ENCODE data around the gene SOCS1. TPM values are rescaled to one million over a fixed set of nuclear protein-coding genes. Genes with fewer than 3 reads are reported as not detected.

The SOCS1 gene
- total RNA-seq, 1 donor from 2014 or later, result 2.8 TPM

DNA sequence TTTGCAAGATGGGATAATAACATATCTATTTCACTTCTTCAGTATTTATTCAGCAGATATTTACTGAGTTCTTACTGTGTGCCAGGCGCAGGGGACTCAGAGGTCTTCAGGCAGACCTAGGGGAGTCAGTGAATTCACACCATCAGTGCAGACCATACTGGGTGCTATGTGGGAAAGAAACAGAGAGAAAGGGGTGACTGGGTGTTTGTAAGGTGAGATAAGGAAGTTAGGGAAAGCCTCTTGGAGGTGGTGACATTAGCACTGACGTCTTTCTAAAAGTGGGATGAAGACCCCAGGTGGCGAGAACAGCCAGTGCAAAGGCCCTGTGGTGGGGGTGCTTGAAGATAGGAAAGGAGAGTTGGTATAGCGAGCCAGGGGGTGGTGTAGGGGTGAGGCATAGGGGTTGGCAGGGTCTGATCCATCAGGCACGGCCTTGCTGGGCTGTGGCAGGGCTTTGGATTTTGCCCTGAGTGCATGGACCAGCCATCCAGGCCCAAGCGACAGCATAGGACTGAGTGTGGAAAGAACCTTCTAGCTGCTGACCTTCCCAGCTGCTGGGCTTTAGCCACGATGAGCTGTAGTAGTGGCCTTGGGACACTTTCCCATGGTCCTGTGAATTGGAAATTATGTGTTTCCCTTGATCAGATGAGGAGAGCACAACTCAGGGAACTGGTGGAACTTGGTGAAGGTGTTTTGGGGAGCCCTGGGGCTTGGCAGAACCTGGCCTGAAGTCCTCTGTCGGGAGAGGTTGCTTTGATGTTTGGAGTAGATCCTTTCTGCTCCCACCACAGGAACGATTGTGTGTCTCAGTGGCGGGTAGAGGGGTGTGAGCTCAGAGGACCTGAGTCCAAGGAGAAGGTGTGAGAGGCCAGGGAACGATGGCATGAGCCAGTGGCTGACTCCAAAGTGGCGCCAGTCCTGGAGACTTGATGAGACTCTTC, 3.9 kb upstream of the SOCS1 start:
- ATAC-seq, result no peak

DNA sequence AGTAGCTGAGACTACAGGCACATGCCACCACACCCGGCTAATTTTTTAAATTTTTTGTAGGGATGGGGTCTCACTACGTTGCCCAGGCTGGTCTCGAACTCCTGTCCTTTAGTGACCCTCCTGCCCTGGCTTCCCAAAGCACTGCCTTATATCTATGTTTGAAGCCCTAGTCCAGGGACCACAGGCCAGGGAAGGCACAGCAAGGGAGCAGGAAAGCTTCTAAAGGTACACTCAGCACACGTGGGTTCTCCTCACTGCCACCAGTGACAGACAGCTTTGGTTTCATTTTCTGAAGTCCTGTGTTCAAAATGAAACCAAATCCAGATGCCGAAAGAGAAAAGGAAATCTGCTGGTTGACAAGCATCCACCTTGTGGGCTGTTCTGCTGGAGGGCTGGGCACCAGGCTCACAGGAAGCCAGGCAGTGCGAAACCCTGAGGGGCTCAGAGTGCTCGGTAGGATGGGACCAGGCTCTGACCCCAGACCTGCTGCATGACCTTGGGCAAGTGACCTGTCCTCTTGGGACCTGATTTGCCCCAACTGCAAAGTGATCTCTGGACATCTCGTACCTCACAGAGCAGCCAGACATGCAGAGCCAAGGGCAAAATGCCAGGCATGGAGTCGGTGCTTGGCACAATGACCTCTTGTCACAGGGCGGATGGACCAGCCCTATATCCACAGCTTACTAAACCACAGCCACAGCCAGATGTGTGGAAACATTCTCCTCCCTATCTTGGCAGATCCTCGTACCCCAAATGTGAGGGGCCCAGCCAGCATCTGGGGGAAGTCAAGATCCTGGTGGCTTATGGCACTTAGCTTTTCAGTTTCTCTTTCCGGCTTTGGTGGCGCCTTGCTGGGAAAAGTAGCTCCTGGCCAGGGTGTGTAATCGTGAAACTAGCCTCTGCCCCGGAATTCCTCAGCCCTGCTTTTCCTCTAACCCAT, 2.8 kb upstream of the SOCS1 start:
- ATAC-seq, result no peak

DNA sequence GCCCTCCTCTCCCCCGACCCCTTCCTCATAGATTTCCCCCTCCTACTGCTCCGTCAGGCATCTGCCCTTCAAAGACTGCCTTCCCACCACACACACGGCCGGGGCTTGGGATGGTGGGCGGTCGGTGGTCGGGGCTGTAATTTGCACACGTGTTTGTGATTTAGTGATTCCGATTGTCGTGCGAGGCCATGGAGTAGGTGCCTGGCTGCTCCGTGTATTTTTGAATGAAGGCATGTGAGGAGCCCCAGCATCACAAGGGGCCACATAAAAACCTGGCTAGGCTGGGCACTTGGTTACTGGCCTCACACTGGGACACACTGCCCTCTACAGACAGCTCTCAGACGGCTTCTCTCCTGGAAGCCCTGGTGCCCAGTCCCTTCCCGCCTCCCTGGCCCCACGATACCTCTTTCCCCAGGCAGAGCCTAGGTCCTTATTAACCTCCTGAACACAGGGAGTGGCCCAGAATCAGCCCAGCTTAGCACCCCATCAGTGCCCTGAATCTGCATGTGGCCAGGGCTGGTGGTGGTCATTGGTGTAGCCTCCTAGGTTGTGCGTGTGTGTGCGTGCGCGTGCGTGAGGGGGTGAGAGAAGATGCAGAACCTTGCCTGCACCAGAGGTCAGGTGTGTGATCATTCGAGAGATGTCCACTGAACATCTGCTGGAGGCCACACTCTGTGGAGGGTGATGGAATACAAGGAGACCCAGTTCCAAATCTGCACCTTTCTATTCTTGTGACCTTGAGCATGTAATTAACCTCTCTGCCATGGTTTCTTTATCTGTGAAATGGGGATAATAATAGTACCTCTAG, 1.3 kb upstream of the SOCS1 start:
- peak; percentile 58 for ATAC-seq

DNA sequence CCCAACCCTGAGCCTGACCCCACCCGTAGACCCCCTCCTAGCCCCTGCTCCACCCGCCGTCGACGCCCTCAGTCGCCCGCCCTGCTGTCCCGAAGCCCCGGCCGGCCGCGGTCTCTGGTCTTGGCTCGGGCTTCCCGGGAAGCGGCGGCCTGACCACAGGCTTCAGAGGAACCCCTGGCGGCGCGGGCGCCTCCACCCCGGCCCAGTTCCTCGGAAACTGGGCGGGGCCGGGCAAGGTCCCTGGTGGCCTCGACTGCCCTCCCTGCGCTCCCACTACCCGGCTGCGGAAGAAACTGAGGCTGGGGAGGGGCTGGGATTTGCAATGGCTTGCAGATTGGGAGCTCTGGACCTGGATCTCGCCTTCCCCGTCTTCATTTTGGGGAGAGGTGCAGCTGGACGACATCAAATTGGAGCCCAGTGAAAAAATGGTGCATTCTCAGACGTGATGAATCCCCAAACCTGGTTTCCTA, 692 bp upstream of the SOCS1 start:
- ATAC-seq, result peak; percentile 2

DNA sequence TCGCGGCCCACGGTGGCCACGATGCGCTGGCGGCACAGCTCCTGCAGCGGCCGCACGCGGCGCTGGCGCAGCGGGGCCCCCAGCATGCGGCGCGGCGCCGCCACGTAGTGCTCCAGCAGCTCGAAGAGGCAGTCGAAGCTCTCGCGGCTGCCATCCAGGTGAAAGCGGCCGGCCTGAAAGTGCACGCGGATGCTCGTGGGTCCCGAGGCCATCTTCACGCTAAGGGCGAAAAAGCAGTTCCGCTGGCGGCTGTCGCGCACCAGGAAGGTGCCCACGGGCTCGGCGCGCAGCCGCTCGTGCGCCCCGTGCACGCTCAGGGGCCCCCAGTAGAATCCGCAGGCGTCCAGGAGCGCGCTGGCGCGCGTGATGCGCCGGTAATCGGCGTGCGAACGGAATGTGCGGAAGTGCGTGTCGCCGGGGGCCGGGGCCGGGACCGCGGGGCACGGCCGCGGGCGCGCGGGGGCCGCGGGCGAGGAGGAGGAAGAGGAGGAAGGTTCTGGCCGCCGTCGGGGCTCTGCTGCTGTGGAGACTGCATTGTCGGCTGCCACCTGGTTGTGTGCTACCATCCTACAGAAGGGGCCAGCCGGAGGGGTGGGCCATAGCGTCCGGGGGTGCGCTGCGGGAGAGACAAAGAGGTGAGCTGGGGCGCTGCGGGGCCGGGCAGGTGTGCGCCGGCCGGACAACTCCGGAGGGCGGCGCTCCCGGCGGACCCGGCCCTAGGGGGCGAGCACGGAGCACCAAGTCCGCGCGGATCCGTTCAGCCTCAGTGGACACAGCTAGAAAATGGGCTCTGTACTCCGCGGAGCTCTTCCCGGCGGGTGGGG, 879 bp downstream of the SOCS1 start:
- peak; percentile 32 for ATAC-seq

DNA sequence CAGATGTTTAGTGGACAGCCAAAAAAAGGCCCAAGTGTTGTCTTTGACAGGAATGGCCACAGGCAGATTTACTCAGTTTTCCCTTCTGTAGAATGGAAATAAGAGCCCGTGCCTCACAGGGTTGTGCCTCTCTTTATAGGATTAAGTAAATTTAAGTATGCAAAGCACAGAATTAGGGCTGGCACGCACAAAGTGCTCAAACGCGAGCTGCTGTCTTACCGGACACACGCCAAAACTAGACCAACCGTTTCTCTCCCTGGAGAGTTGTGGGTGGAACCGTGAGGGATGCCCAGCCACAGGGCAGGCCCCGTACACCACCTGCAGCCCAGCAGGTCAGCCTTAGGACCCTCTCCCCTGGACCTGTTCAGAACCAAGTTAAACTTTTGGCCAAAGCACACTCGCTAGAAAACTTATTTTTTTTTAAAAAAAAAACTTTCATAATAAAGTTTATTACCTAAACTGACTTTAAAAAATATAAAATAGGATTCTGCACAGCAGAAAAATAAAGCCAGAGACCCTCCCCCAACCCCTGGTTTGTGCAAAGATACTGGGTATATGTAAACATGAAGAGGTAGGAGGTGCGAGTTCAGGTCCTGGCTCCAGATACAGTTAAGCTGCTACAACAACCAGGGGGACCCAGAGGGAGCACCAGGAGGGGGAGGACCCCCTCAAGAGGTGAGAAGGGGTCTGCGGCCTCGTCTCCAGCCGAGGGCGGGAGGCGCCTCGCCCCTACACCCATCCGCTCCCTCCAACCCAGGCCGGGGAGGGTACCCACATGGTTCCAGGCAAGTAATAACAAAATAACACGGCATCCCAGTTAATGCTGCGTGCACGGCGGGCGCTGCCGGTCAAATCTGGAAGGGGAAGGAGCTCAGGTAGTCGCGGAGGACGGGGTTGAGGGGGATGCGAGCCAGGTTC, 1.8 kb downstream of the SOCS1 start:
- no peak for ATAC-seq

DNA sequence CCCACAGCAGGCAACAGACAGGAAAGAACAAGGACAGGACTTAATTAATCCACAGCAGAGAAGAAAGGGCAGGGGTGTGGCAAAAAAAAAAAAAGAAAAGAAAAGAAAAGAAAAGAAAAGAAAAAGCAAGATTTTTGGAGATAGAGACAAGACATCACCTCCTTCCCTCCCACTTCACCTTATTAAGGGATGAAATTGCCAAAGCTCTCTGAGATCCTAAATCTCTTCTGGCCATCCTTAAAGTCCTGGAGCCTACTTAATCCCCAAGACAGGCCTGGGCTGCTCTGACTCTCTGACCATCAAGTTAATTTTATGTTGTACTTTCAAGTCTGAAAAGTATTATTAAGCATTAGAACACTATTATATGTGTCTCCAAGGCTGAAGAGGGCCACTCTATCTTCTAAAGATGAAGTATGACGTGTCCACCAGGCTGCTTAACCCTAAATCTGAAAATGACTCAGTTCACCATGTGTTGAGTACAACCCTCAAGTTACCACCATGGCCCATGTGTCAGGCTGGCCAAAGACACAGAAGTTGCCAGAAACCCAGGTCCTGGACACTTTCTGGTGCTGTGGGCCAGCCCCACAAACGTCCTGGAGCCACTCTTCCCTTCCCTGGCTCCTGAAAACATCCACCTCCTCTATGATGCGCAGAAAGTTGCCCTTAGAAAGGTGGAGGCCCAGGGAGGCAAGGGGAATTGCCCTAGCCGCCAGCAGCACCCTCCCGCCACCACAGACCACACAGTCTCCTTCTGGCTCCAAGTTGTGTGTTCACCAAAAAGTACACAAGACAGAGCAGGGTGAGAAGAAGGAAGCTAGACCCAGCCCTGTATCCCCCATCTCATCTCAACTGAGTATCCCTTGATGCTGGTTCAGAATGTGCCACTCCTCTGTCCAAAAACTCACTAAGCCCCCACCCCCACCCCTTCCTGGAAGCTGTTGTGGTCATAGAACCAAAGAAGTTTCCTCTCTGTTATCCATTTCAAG, 2.7 kb downstream of the SOCS1 start:
- ATAC-seq, result no peak

DNA sequence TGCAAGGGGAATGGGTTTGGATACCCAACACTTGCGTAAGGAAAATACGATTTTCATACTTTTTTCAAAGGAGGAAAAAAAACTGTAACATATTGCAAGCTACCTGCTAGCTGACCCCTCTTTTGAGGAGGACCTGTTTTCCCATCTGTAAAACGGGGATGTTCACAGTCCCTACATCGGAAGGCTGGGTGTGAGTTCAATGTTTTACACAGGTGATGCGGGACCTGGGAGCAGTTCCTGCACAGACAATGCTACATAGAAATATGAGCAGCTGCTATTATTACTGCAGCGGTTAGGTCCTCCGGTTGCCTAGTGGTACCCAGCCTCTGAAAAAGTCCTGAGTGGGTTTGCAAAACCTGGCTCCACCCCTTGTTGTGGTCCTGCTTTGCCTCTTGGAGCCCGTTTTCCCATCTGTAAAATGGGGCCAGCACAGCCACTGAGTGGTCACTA, 3.5 kb downstream of the SOCS1 start:
- no peak for ATAC-seq

DNA sequence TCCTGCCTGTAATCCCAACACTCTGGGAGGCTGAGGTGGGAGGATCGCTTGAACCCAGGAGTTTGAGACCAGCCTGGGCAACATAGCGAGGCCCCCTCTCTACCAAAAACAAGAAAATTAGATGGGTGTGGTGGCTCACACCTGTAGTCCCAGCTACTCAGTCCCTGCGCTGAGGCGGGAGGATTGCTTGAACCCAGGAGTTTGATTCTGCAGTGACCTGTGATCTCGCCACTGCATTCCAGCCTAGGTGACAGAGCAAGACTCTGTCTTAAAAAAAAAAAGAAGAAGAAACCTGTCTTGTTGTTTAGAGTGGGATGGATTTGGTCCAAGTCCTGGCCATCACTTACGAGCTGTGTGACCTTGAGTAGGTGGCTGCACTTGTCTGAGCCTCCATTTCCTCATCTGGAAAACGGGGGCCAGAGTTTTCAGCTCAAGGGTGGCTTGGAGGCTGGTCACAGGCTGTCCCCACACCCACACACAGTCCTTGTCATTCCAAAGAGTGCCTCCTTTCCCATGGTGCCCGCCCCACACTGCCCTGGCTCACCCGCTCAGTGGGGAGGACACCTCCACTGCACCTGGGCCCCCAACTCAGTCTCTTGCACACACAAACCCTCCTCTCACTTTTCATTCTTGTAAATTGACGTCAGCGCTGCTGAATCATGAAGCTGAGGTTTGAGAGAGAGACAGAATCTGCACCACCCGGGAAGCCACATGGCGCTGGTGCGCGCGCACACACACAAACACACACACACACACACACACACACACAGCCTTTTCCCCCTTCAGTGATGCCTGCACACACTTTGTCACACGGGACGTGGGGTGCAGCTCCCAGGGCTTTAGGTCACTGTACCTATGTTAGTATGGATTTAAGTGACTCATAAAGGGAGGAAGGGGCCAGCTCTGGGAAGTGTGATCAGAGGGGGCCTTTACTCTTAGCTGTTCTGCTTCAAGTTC, 4.2 kb downstream of the SOCS1 start:
- no peak for ATAC-seq

DNA sequence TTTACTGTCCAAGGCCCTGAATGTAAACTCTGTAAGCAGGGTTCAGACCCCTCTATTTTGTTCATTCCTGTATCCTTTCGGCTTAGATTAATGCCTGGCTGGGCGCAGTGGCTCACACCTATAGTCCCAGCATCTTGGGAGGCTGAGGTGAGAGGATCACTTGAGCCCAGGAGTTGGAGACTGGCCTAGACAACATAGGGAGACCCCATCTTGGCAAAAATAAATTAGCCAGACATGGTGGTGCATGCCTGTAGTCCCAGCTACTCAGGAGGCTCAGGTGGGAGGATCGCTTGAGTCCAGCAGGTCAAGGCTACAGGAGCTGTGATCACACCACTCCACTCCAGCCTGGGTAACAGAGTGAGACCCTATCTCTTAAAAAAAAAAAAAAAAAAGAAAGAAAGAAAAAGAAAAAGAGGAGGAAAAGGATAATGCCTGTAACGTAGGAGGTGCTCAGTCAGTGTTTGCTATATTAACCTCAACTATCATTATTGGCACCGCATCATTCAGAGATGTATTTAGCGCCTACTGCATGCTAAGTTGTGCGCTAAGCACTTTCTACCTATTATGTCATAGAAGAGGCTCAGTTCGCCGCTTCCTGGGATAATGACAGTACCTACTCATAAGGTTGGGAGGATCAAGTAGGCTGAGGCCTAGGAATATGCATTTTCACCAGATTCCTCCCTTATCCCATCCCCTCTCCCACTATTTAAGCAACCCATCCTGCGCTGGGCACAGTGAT, 5.0 kb downstream of the SOCS1 start:
- ATAC-seq, result no peak

DNA sequence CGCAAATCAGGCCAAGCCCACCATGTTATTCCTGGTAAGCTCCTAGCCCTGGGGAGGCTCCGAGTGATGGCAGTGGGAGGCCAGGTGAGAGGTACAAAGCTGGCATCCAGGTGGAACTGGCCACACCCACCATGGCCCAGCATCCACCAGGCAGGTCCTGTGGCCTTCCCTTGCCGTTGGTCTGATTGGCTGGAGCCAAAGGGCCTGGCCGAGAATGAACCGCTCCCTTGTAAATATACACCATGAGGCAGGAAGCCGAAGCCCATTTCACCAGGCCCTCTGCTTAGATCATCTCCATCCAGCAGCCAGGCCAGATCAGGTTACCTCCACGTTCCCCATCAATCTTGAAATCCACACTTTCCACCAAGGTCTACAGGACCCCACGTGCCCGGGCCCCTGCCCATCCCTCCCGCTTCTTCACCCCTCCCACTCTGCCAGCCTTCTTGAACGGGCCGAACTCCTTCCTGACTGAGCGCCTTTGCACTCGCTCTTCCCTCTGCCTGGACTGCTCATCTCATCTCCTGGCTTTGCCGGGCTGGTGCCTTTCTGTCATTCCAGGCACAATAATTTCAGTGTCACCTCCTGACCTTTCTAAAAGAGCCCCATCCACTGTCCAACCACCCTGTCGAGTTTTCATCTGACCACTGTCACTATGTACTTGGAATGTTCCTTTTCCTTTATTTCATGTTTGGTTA, 5.8 kb downstream of the SOCS1 start:
- ATAC-seq, result no peak

DNA sequence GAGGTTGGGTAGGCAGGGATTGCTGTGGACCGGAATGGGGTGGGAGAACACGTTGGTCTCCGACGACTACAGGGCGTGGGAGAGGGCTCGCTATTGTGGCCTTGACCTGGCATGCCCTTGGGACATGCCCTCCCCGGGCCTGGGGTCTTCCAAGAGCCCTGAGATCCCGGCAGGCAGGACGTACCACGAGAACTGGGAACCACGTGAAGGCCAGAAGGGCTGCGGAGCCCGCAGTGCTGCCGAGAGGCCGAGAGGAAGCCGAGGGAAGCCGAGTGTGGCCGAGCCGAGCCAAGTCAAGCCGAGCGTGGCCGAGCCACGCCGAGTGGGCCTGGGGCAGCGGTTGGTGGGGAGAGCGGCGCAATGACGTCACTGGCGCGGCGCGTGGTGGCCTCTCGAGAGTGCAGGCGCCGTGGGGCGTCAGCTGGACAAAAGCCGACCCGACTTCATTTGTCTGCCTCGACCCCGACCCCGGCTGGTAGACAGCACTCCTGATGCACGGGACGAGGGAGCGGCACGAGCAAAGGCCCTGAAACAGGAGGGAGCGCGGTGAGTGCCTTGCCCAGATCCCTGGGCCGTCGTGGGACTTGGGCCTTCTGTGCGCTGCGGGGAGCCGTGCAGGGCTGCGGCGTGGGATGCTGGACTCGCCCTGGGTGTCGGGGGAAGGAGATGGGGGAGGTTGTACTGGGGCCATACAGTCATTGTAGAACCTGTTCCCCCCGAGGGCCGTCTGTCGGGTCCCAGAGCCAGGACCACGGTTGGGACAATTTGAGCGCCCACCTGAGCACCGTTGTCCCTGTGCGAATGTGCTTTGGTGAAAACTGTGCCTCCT, 6.6 kb downstream of the SOCS1 start:
- no peak for ATAC-seq

DNA sequence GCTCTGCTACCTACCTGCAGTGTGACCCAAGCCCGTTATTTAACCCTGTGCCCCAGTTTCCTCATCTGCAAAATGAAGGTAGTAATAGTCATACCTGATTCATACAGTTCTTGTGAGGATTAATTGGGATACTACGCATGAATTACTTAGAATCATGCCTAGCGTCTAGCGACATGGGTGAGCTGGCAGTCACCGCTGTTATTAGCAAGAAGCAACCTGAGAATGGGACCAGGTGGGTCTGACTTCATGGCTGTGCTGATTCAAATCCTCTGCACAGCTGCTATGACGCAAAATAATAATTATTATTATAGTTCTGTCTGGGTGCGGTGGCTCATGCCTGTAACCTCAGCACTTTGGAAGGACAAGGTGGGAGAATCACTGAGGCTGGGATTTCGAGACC, 7.9 kb downstream of the SOCS1 start:
- ATAC-seq, result peak; percentile 91

DNA sequence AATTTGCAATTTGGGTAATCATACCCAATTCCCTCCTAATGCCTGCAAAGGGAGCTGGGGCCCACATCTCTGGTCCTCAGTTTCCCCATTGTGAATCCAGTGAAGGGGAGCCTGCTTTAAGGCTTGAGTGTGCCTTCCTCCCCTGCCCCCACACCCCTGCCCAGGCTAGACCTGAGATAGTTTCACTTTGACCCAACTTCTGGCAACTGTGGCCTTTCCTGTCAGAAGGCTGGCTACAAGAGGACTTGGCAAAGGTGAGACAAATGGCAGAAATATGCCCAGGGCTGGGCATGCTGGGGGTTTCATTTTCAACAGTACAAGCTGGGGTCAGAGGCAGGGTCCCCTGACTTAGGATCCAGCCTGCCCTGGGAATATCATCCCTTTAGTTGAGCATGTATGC, 10.0 kb downstream of the SOCS1 start:
- no peak for ATAC-seq

DNA sequence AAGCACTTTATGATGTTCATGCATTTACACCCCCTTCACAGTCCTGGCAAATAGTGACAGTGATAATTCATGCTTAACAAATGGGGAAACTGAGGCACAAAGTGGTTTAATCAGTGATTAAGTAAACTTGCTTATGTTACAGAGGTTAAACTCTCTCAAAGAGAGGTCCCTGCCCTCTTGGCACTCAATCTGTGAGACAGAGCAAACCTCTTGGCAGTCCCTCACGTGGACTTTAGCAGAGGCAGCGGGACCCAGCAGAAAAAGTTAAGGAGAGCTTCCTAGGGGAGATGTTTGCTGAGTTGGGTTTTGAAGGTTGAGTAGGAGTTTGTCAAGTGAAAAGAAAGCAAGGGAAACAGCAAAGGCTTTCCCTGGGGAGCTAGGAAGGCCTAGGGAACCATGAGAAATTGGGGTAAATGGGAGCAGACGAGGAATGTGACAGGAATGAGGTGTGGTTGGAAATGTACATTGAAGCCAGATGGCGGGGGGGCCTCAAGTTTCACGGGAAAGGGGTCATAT, 10.7 kb downstream of the SOCS1 start:
- no peak for ATAC-seq

Data from esophagus mucosa (tissue), 1 donor.